Epithelial cell of prostate (primary cell): ENCODE measurements around the gene ITGAX.
"Not testable (repeated sequence)": the region's sequence is repeated elsewhere in the genome, so short reads cannot be mapped to it uniquely, and the experiment has no call there.

Experiments used
- DNase-seq: peaks from one replicate; pipeline ENCODE4 v3.0.0-alpha.2; 2011; ENCODE audit warnings: low read depth, low spot score
- H3K27ac ChIP-seq: fragments of 450-650 bp; 2 replicates; pipeline ENCODE4 v1.5.1; 2017; ENCODE audit warnings: mild to moderate bottlenecking

Gene ITGAX

DNA sequence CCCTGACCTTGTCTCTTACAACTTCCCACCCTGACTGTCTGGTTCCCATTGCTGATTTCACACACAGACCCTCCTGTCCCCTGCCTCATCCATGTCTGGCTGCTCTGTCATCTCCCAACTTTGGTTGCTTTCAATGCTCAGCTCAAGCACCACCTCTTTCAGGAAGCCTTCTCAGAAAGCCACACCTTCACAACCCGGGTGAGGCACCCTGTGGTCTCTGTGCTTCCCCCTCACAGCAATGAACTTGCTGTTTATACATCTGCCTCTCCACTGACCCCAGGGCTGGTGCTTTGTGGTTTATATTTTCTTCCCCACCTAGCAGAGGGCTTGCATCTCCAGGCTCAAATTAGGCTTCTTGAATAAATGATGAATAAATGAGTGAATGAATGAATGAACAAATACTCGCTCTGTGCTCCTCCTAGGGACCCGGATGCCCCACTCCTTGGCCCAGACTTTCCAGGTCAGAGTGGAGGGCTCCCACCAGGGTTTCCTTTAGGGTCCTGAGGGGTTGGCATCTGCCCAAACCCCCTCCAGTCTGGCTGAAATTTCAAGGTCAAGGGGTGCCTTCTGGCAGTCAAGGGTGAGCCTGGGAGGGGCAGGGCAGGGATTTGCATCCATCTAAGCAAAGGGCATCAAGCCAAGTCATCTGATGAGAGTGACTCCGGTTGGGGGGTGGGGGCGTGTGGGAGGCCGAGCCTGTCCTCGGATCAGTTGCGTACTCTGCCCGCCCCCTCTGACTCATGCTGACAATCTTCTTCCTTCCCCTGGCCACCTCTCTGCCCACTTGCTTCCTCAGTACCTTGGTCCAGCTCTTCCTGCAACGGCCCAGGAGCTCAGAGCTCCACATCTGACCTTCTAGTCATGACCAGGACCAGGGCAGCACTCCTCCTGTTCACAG, at the start of gene ITGAX:
TSS of gene ITGAX (plus strand) at position 783 of the 898 bp plus-strand sequence. CDS start at position 862, 79 bp downstream.
- no peak within 1 kb of the TSS for H3K27ac ChIP-seq
- peak; percentile 6 for DNase-seq

DNA sequence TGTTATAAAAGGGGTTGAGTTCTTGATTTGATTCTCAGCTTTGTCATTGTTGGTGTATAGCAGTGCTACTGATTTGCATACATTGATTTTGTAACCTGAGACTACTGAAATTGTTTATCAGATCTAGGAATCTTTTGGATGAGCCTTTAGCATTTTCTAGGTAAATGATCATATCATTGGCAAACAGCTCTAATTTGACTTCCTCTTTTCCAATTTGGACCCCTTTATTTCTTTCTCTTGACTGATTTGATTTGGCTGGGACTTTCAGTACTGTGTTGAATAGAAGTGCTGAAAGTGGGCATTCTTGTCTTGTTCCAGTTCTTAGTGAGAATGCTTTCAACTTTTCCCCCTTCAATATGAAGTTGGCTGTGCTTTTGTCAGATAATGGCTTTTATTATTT, 49.8 kb upstream of the ITGAX start:
- no peak for DNase-seq
- no peak overlapping the region for H3K27ac ChIP-seq

DNA sequence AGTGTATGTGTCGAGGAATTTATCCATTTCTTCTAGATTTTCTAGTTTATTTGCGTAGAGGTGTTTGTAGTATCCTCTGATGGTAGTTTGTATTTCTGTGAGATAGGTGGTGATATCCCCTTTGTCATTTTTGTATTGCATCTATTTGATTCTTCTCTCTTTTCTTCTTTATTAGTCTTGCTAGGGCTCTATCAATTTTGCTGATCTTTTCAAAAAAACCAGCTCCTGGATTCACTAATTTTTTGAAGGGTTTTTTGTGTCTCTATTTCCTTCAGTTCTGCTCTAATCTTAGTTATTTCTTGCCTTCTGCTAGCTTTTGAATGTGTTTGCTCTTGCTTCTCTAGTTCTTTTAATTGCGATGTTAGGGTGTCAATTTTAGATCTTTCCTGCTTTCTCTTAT, 46.6 kb upstream of the ITGAX start:
- not testable (repeated sequence) for DNase-seq, H3K27ac ChIP-seq

DNA sequence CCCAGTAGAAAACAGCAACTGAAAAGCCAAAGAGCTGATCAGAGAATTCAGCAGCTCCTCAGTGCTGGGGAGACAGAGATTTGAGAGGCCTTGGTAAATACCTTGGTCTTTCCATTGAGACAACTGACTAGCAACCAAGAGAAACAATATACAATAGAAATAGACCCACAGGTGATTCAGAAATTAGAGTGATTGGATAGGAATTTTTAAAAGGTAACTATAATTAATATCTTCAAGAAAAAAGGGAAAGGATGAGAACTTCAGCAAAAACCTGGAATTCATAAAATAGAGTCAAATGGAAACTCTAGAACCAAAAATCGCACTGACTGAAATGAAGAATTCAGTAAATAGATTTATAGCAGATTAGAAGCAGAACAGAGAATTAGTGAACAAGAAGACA, 32.5 kb upstream of the ITGAX start:
- DNase-seq, result no peak

DNA sequence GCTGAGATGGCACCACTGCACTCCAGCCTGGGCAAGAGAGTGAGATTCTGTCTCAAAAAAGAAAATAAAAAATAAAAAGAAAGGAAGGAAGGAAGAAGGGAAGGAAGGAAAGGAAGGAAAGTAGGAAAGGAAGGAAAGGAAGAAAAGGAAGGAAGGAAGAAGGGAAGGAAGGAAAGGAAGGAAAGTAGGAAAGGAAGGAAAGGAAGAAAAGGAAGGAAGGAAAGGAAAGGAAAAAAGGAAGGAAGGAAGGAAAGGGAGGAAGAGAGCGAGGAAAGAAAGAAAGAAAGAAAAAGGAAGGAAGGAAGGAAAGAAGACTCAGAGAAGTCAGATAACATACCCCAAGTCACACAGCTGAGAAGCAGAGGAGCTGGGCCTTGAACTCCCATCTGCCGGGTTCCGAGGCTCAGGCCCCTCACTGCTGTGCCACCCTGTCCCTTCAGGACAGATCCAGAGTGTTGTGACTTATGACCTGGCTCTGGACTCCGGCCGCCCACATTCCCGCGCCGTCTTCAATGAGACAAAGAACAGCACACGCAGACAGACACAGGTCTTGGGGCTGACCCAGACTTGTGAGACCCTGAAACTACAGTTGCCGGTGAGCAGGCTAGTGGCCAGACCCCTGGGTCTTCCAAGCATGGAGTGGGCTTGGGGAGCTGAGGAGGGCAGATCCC, 30.9 kb upstream of the ITGAX start:
- no peak for DNase-seq
- H3K27ac ChIP-seq, result no peak overlapping the region

More for the DNA sequence above, 32.5 kb upstream of the ITGAX start:
- H3K27ac ChIP-seq, result no peak overlapping the region

DNA sequence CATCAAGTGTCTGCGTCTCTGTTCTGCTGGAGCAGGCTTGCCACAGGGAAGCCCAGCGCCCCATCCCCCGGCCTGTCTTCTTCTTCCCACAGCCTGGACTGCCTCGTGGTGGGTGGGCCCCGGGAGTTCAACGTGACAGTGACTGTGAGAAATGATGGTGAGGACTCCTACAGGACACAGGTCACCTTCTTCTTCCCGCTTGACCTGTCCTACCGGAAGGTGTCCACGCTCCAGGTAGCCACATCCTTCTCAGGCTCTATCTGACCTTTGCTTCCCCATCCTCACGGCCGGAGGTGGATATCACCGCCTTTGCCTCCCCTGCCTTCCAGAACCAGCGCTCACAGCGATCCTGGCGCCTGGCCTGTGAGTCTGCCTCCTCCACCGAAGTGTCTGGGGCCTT, 29.8 kb upstream of the ITGAX start:
- DNase-seq, result no peak
- H3K27ac ChIP-seq, result no peak overlapping the region

DNA sequence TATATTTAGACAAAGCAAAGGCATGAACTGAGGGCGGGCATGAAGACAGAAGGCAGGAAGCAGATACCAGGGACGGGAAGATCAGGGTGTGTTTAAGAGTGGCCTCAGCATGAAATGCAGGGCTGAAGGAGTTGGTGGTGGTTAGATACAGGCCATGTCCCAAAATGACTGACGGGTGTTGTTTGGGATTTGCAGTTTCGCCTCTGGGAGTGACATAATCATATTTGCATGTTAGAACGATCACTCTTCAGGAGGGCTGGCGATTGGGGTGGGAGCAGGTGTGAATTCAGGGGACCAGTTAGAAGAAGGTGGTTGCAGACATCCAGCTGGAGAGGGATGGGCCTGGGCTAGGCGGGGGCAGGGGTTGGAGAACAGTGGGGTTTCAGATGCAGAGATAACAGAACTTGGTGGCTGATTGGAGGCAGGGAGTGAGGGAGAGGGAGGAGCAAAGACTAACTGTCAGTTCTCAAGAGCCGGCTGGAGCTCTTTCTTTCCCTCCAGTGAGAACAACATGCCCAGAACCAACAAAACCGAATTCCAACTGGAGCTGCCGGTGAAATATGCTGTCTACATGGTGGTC, 27.2 kb upstream of the ITGAX start:
- no peak overlapping the region for H3K27ac ChIP-seq
- no peak for DNase-seq

DNA sequence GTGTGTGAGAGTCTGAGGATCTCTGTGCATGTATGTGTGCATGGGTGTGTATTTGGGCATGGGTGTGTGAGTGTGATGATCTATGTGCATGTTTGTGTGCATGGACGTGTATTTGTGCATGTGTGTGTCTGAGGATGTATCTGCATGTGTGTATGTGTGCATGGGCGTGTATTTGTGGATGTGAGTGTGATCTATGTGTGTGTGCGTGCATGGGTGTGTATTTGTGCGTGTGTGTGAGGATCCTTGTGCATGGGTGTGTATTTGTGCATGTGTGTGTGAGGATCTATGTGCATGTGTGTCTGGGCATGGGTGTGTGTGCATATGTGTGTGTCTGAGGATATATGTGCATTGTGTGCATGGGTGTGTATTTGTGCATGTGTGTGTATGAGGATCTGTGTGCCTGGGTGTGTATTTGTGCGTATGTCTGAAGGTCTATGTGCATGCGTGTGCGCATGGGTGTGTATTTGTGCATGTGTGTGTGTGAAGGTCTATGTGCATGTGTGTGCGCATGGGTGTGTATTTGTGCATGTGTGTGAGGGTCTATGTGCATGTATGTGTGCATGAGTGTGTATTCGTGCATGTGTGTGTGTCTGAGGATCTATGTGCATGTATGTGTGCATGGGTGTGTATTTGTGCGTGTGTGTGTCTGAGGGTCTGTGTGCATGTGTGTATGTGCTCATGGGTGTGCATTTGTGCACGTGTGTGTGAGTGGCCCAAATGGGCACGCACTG, 26.5 kb upstream of the ITGAX start:
- H3K27ac ChIP-seq, result no peak overlapping the region
- no peak for DNase-seq

DNA sequence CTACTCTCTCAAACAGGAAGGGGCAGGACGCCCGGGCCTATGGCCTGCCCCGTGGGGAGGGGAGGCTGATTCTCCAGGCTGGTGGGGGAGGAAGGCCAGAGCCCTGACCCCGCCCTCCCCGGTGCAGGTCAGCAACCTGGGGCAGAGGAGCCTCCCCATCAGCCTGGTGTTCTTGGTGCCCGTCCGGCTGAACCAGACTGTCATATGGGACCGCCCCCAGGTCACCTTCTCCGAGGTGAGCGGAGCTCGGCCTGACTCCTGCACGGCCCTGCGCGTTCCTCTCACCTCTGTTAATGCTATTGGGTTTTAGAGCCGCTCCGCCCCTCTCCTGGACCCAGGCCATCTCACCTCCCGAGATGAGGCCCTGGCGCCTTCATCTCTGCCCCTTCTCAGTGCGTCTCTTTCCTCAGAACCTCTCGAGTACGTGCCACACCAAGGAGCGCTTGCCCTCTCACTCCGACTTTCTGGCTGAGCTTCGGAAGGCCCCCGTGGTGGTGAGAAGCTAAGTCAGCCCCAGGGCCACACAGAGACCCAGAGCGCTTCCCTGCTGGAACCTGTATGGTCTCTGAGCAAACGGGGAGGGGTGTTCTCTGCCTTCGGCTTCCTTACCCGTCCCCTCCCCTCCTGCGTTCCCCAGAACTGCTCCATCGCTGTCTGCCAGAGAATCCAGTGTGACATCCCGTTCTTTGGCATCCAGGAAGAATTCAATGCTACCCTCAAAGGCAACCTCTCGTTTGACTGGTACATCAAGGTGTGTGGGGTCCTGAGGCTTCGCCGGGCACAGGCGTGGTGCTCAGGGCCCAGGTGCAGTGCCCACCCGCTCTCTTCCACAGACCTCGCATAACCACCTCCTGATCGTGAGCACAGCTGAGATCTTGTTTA, 25.1 kb upstream of the ITGAX start:
- no peak overlapping the region for H3K27ac ChIP-seq
- DNase-seq, result no peak

DNA sequence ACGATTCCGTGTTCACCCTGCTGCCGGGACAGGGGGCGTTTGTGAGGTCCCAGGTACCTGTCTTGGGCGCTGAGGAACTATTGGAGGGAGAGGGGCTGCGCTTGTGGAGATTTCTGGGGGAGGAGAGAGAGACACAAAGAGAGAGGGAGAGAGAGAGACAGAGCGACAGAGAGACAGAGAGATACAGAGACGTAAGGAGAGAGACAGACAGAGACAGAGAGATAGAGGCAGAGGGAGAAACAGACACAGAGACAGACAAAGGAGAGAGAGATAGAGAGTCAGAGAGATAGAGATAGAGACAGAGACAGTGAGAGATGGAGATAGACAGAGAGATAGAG, 24.5 kb upstream of the ITGAX start:
- DNase-seq, result no peak
- H3K27ac ChIP-seq, result no peak overlapping the region

DNA sequence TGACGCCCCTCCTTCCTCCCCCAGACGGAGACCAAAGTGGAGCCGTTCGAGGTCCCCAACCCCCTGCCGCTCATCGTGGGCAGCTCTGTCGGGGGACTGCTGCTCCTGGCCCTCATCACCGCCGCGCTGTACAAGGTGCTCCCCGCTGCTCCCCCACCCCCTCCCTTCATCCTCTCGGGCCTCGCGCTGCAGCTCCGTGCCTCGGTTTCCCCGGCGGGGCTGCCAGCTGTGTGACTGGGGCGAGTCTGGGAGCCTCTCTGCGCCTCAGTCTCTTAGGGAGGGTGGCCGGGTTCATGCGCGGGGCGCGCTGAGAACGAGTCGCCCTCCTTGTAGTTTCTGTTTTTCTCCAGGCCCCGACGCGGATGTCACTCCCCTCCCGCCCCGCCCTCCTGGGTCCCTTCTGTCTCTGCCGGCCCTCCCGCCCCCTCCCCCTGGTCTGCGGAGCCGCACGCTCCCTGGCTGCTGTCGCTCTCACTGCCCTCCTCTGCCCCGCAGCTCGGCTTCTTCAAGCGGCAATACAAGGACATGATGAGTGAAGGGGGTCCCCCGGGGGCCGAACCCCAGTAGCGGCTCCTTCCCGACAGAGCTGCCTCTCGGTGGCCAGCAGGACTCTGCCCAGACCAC, 23.7 kb upstream of the ITGAX start:
- DNase-seq, result no peak
- H3K27ac ChIP-seq, result no peak overlapping the region

DNA sequence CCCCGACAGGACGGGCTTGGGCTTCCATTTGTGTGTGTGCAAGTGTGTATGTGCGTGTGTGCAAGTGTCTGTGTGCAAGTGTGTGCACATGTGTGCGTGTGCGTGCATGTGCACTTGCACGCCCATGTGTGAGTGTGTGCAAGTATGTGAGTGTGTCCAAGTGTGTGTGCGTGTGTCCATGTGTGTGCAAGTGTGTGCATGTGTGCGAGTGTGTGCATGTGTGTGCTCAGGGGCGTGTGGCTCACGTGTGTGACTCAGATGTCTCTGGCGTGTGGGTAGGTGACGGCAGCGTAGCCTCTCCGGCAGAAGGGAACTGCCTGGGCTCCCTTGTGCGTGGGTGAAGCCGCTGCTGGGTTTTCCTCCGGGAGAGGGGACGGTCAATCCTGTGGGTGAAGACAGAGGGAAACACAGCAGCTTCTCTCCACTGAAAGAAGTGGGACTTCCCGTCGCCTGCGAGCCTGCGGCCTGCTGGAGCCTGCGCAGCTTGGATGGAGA, 23.1 kb upstream of the ITGAX start:
- no peak for DNase-seq
- no peak overlapping the region for H3K27ac ChIP-seq

DNA sequence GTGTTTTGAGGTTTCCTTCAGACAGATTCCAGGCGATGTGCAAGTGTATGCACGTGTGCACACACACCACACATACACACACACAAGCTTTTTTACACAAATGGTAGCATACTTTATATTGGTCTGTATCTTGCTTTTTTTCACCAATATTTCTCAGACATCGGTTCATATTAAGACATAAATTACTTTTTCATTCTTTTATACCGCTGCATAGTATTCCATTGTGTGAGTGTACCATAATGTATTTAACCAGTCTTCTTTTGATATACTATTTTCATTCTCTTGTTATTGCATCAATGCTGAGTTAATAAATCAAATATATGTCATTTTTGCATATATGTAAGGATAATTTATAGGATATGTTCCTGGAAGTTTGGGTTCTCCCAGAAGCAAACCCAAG, 22.4 kb upstream of the ITGAX start:
- no peak for DNase-seq
- no peak overlapping the region for H3K27ac ChIP-seq

DNA sequence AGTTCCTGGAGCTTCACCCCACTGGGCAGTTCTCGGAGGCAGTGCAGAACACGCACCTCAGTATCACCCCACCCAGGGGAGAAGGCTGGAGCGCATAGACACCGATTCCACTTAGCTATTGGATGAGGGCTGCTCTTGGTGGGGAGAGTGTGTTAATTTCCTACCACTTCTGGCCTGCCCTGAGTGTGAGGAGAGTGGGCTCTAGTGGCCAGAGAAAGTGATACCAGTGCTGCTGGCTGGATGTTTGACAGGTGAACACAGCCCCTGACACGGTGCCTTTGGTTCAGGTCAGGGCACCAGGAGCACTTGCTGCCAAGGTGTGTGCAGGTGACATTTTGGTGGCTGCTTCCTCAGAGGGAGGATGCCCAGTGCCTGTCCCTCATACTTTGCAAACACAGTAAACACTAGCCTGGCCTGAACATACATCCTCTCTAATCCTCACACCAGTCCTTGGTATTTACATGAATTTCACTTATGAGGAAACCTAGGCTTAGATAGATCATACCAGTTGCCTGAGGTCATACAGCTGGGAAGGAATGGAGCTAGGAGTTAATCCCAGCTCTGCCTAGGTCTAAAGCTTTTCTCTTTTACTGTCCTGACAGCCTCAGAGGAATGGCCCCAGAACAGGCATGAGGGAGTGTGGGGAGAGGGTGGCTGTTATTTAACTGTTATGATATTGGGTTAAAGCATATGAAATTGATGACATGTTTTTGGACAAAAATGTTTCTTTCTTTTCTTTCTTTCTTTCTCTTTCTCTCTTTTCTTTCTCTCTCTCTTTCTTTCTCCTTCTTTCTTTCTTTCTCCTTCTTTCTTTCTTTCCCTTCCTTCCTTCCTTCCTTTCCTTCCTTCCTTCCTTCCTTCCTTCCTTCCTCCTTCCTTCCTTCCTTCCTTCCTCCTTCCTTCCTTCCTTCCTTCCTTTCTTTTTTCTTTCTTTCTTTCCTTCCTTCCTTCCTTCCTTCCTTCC, 21.0 kb upstream of the ITGAX start:
- peak; percentile 6 for DNase-seq
- no peak overlapping the region for H3K27ac ChIP-seq

DNA sequence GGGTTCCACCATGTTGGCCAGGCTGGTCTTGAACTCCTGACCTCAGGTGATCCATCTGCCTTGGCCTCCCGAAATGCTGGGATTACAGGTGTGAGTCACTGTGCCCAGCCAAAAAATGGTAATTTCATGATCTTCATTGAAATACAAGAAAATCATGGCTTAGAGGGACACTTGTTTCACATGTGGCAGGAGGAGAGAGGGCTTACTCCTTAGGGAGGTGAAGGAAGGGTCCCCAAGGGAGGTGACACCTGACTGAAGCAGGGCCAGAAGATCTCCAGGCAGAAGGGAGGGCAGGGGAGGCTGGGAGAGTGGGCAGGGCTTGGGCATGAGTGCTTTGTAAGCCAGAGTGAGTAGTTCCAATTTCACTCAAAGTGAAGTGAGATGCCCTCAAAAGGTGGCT, 20.0 kb upstream of the ITGAX start:
- no peak for DNase-seq
- no peak overlapping the region for H3K27ac ChIP-seq

DNA sequence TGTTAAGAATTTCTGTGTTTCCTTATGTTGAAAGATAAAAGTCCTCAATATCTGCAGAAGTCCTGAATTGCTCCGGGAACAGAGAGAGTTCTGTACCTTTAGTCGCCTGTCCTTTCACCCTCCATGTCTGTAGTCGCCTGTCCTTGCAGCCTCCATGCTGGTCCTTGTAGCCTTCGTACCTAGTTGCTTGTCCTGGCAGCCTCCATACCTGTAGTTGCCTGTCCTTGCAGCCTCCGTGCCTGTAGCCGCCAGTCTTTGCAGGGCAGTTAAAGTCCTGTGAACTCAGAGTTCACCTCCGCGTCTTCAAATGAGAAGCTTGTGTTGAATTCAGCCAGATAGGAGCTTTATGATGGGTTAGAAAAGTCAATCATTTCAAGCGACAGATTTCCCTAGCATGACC, 19.5 kb upstream of the ITGAX start:
- no peak overlapping the region for H3K27ac ChIP-seq
- DNase-seq, result no peak

DNA sequence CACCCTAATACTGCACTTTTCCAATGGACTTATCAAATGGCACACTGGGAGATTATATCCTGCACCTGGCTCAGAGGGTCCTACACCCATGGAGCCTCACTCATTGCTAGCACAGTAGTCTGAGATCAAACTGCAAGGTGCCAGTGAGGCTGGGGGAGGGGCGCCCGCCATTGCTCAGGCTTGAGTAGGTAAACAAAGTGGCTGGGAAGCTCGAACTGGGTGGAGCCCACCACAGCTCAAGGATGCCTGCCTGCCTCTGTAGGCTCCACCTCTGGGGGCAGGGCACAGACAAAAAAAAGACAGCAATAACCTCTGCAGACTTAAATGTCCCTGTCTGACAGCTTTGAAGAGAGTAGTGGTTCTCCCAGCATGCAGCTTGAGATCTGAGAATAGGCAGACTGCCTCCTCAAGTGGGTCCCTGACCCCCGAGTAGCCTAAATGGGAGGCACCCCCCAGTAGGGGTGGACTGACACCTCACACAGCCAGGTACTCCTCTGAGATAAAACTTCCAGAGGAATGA, 16.8 kb upstream of the ITGAX start:
- DNase-seq, H3K27ac ChIP-seq: not testable (repeated sequence)

DNA sequence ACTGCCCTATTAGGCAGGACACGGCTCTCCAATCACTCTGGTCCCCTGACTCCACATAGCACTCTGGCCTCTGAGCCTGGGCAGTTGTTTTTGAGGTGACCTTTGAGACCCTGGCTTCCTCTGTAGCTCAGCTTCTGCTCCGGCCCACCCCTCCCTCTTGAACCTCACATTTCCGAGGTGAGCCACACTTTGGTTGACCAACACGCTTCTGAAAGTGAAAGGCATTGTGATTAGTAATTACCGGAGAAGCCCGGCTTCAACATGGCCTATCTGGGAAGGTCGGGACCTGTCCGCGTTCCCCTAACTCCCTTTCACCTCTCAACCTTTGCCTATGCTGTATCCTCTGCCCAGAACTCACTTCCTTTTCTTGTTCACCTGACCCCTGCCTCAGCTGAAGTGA, 10.3 kb upstream of the ITGAX start:
- no peak for DNase-seq
- no peak overlapping the region for H3K27ac ChIP-seq
